Measurements from ENCODE around the gene ABTB2.

ABTB2 gene

DNA sequence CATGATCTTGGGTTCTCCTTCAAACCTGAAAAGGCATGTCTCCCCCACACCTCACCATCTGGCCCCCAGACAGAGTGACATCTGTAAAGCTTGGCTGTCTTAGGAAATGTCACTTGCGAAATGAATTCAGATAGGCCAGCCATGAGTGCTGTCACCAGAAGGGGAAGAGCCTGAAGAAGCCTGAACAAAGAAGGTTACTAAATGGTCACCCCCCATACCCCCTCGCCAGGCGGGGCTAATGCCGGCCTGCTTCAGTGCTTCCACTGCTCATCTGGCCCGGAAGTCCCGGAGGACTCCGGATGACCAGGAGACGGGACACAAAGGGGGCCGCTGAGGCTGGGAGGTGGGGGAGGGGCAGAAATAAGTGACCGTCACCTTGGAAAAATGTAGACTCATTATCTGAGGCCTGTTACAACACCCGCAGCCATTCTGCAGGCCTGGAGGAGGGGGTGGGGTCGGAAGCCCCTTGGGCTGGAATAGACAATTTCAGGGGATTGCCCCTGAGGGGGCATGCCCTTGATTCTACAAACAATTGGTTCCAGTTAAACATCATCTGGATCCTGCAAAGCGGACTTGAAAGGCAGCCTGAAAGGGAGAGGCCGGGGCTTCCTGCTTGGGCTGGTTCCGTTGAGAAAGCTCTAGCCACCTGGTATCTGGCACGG, 209.2 kb downstream of the ABTB2 start:
- no peak for DNase-seq (ENCODE audit: low read depth)

DNA sequence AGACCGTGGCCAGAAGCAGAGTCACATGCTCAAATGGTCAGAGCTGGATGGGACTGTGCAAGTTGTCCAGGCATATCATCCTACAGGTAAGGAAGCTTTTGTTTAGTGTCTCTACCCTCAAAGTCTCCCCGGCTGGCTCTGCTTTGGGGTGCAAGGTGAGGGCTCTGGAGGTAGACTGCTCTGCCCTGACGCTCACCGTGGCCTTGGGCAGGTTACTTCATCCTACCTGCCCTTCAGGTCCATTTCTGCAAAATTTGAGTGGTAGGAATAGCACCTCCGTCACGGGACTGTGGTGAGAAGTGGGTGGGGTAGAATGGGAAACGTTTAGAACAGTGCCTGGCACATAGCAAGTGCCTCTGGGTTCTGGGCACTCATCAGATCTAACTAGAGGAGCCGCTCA, 210.2 kb downstream of the ABTB2 start:
- DNase-seq (ENCODE audit: low read depth) = no peak

DNA sequence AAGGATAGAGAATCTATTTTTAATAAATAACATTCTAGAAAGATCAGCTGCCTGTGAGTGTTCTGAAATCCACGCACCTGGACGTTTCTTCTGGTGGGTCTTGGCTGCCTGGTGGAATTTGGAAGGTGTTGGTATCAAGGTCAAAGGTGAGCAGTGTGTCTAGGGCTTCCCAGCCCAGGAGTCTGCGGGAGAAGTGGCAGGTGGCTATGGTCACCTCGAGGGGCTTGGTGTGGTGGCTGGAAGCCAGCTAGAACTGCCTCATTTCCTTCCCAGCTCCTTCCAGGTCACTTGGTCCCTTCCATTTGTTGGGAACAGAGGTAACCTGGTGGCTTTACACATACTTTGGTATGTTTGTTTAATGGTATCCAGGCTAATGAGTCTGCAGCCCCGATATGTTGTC, 210.9 kb downstream of the ABTB2 start:
- DNase-seq (ENCODE audit: low read depth) = no peak

DNA sequence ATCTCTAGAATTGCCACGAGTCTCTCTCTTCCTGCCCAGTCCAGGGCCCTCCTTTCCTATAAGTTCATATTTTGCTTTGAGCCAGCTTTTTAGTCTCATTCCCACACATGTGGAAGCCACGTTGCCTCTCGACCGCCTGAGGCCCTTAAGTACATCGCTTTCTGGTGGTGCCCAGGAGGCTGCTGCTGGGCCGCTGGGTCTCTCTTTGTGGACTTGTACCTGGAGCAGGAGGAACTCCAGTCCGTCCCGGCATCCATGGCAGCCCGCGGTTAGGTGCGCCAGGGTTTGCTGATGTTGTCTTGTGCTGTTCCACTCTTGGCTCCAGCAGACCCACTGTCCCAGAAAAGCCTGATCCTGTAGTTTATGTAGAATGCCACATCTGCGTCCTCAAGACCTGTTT, 211.4 kb downstream of the ABTB2 start:
- DNase-seq (ENCODE audit: low read depth) = no peak

- DNase-seq (ENCODE audit: low read depth) = no peak
These were observed 211.9 kb downstream of the ABTB2 start for GRCh38 chr11:34145847-34146381.

DNA sequence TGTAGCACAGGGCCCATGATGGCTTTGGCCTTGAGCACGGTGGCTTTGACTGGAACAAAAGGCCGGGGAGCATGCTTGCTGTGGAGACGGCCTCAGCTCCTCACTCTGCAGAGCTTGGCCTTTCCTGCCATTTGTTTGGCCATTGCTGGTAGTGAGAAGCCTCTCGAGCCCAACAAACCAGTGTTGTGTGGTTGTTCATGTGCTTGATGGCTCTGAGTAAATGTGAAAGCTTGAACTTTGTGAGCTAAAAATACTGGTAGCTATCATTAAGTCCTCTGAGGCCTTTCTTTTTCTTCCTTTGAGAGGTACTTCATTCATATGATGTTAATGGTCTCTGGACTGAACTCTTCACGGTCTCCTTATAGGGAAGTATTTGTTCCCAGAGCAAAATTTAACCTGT, 212.7 kb downstream of the ABTB2 start:
- no peak for DNase-seq (ENCODE audit: low read depth)

DNA sequence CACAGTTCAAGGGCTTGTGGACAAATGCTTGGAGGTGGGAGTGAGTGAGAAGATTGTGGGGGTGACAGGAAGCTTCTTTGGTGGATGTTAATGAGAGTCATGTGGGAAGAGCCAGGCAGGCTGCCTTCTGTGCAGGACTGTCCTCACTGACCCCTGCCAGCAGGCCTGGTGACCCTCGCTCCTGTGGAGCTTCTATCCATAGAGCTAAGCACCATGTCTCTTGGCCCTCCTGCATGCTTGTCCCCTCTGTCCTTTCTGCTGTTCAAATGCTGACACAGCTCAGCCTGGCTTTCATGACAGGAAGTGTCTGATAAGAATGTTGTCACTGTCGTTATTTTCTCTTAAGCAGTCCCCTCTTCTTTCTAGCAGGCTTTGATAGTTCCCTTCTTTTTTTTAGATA, 214.8 kb downstream of the ABTB2 start:
- no peak for DNase-seq (ENCODE audit: low read depth)

DNA sequence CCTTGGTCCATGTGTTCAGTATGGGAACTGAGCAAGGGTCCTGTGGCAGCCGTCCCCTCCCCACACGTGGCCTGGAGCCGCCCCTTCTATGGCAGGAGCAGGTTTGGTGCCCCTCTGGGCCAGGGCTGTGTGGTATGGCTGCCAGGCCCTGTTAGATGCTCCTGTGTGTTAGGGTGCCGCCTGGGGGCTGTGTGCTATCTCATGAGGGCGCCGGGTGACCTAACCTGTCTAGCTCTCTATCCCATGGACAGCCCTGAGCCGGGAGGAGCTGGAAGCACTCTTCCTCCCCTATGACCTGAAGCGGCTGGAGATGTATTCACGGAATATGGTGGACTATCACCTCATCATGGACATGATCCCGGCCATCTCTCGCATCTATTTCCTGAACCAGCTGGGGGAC, 217.7 kb downstream of the ABTB2 start:
- DNase-seq (ENCODE audit: low read depth) = no peak

DNA sequence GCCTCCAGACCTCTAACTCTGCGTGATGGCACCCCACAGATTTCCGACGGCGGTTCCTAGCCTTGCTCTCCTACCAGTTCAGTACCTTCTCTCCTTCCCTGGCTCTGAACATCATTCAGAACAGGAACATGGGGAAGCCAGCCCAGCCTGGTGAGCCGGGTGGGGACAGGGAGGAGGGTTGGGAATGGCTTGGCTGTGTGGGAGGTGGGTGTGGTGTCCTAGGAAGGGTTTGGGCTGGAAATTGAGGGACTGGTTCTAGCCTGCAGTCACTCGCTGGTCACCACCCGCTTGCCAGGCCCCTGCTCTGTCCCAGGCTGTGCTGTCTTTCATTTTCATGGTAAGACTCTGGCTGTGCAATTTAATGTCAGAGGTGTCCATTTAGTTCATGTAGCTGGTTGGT, 218.5 kb downstream of the ABTB2 start:
- DNase-seq (ENCODE audit: low read depth) = no peak

GRCh38 chr11:34136420-34136819, 221.4 kb downstream of the ABTB2 start:
- no peak for DNase-seq (ENCODE audit: low read depth)

DNA sequence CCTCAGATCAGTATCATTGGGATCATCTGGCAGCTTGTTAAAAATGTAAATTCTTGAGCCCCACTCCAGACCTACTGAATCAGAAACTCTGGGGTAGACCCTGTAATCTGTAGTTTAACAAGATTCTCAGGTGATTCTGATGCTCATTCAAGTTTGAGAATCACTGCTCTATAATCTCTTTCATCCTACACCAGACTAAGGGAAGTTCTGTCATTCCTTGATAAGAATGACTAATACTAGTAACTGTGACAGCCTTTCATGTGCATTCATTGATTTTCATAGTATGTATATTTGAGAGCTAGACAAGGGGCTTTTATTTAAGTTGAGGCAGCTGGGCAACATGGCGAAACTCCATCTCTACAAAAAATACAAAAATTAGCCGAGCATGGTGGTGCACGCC, 222.4 kb downstream of the ABTB2 start:
- DNase-seq (ENCODE audit: low read depth) = no peak

DNA sequence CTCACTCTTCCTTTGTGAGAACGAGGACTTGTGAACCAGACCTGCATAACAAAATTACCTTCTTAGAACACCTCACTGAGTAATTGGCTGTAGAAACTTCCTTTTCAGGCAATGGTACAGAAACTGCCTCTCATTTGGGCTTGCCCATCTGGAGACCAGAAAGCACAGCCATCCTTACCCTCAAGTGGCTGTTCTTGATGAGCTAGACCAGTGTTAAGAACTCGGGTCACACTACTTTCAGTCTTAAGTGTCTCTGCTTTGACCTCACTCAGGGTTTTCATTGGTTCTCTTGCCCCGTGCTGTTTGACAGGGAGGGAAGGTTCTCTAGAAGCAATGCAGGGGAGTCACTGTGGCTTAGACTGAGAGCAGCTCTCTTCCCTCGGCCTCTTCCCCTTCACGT, 223.0 kb downstream of the ABTB2 start:
- DNase-seq (ENCODE audit: low read depth) = no peak

DNA sequence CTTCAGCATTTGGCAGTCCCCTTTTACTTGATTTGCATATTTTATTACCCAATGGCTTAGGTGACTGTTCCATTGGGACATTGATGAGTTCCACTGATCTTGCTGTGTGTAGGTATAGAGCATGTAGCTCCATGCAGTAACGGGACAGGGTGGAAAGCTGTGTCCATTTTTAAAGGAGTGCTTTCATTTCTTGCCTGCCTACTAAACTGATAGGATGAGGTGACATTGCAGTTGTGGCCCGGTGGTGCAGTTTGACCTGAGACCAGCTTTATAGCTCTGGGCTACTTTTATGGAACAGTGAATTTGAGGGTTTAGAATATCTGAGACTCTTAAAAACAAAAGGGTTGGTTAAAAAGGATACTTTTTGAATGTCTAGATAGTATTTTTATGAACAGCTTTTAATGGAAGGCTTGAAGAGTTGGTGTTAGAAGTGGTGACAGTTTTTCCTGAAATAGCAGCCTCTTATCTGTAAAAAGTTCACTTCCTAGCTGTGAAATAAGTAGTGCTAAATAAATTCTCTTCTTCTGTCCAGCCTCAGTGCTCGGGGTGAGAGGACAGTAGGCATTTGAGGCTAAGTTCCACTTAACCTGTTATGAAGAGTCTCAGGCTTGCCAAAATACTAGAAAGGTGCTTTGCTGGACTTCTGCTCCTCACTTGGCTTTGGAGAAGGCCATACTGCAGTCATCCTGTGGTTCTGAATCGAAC, 225.4 kb downstream of the ABTB2 start:
- DNase-seq (ENCODE audit: low read depth) = no peak

- no peak for DNase-seq (ENCODE audit: low read depth)
These were observed 229.0 kb downstream of the ABTB2 start for GRCh38 chr11:34128824-34129223.

DNA sequence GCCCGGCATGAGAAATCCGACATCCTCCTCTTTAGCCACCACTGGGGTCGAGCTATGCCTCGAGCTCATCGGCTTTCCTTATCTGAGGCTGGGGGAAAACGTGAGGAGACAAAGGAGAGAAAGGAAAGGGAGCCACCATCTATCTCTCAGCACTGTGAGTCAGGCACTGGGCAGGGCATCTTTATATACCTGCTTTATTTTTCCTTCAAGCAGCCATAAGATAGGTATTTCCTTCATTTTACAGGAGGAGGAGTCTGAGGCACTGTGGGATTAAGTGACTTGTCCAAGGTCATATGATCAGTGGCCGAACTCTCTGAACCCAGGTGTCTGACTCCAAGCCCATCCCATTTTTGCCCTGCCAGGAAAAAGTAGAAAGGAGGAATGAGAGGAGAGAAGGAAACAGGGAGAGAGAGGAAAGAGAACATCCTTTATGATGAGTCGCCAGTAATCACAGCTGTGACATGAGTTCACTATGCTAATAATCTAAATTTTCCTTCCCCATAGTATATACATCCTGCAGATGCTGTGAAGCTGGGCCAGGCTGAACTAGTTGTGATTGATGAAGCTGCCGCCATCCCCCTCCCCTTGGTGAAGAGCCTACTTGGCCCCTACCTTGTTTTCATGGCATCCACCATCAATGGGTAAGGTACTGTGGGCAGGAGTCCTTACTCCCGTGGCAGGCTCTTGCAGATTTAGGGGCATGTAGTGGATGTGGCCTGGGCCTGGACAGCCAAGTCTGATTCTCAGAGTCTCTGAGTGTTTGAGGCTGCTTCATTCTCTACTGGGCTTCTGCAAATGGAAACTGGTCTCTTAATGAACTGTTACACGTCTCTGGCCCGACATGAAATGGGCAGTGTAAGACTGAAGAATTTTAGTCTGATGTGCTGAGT, 230.6 kb downstream of the ABTB2 start:
- no peak for DNase-seq (ENCODE audit: low read depth)

- no peak for DNase-seq (ENCODE audit: low read depth)
These were observed 232.7 kb downstream of the ABTB2 start for GRCh38 chr11:34124885-34125668.

GRCh38 chr11:34120651-34121050, 237.2 kb downstream of the ABTB2 start:
- DNase-seq (ENCODE audit: low read depth) = no peak

GRCh38 chr11:34114471-34114870, 243.3 kb downstream of the ABTB2 start:
- no peak for DNase-seq (ENCODE audit: low read depth)

DNA sequence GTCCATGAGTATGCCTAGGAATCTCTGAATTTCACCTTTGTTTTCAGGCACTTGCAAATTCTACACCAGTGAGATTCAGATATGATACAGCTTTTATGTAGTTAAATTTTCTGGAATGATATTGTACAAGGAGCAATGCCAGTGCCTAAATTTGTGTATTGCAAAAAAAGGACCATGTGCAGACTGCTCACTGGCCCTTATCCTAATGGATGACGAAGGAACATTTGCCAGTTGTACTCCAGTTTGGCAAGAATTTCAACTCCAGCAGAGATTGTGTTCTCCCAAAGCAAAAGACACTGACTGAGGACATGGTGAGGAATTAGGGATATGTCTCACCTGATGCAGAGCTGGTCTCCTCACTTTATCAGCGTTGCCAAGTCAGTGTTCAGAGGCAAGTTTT, 243.8 kb downstream of the ABTB2 start:
- no peak for DNase-seq (ENCODE audit: low read depth)

DNA sequence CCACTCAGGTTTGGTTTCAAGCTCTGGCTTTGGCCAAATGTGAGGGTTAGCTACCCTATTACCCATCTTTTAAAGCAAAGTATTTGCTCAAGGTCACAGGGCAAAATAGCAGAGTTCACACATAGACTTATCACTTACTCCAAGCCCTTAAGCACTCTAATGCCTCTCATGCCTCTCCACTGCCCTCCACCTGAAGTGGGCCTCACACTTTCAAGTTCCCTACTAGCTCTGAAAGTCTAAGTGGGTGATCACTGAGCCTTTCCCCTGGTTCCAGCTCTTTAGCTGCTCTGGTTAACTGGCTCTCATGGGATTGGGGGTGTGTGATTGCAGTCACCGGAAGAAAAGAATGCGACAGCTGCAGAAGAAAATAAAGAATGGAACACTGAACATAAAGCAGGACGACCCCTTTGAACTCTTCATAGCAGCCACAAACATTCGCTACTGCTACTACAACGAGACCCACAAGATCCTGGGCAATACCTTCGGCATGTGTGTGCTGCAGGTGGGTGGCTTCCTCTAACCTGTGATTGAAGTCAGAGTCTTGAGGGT, 246.0 kb downstream of the ABTB2 start:
- DNase-seq (ENCODE audit: low read depth) = no peak

DNA sequence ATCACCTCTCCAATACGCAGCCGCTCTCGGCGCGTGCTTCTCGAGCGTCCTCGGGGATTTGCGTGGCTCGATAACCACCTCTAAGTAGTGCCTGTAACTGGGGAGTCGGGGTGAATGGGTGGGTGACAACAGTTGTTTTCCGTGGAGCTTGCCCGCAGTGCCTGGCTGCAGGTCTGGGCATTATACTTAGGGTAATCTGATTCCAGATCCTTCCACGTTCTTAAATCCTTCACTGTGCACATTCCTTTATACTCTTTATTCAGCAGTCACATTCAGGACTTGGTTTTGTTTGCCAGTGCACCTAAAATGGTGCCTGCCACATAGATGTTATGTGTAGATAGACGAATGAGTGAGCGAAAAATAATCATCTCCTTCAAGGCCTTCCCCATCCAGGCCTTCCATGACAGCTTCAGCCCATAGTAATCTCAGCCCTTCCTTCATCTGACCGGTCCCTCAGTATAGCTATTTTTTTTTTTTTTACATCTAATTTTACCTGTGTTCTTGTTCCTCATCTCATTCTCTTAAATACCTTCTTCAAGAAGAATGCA, 251.8 kb downstream of the ABTB2 start:
- DNase-seq (ENCODE audit: low read depth) = no peak
